Suprapubic skin (tissue), 4 donors: ENCODE results near the gene HPCAL1. TPM values are rescaled to one million over a fixed set of nuclear protein-coding genes. Genes with fewer than 3 reads are reported as not detected.

Experiments
- DNase-seq, 2 donors: peaks; one replicate each; pipeline ENCODE4 v3.0.0-alpha.2; 2019; ENCODE audit warnings: low spot score in 2 of 2
- H3K27ac ChIP-seq: fragments of 200-600 bp; sonication (generic); one replicate; pipeline ENCODE4 v1.5.1; 2019
- H3K27me3 ChIP-seq: fragments of 200-600 bp; sonication (generic); one replicate; pipeline ENCODE4 v1.5.1; 2019
- H3K36me3 ChIP-seq: fragments of 200-600 bp; sonication (generic); one replicate; pipeline ENCODE4 v1.5.1; 2019
- H3K4me1 ChIP-seq: fragments of 200-600 bp; sonication (generic); one replicate; pipeline ENCODE4 v1.5.1; 2019
- H3K4me3 ChIP-seq: fragments of 200-600 bp; sonication (generic); one replicate; pipeline ENCODE4 v1.5.1; 2019; ENCODE audit warnings: mild to moderate bottlenecking
- H3K9me3 ChIP-seq: fragments of 200-600 bp; sonication (generic); one replicate; pipeline ENCODE4 v1.5.1; 2019
- EP300 ChIP-seq: sonication (generic); formaldehyde crosslinking; IDR thresholded peaks from one replicate; pipeline ENCODE4 v1.6.1; 2017; ENCODE audit warnings: antibody characterized with exemption
- POLR2A ChIP-seq, 2 donors: fragments of 450-650 bp; IDR thresholded peaks; one replicate each; pipeline ENCODE4 v1.6.1; 2017; ENCODE audit warnings: antibody characterized with exemption in 2 of 2, mild to moderate bottlenecking in 2 of 2, moderate library complexity in 2 of 2
- POLR2AphosphoS5 ChIP-seq, 3 donors: sonication (generic); formaldehyde crosslinking; IDR thresholded peaks; one replicate each; pipeline ENCODE4 v1.6.1; 2017; ENCODE audit warnings: antibody characterized with exemption in 3 of 3
- WGBS: methylation state at CpG from one replicate; pipeline ENCODE4 v1.1.5; 2018; 5-methylcytosine and 5-hydroxymethylcytosine counted together
- total RNA-seq, 4 donors: library from RNA; depleted of rRNA; stranded (reverse); fragments of >200 nt; gene quantifications; one replicate each; pipeline ENCODE4 v1.1.0, GENCODE V29; 2016
- TF ChIP-seq, protein P1 (sequence below), 2 donors: fragments of 200-600 bp in 1 of 2; fragments of 450-650 bp in 1 of 2; sonication (generic) in 1 of 2; IDR thresholded peaks; one replicate each; pipeline ENCODE4 v1.5.1; 2016 to 2019; ENCODE audit warnings: antibody characterized with exemption in 2 of 2, mild to moderate bottlenecking in 1 of 2, moderate library complexity in 1 of 2

Gene HPCAL1
- total RNA-seq, 4 donors from 2014 or later, result 27.7 to 40.7 (median 35.3) TPM

DNA sequence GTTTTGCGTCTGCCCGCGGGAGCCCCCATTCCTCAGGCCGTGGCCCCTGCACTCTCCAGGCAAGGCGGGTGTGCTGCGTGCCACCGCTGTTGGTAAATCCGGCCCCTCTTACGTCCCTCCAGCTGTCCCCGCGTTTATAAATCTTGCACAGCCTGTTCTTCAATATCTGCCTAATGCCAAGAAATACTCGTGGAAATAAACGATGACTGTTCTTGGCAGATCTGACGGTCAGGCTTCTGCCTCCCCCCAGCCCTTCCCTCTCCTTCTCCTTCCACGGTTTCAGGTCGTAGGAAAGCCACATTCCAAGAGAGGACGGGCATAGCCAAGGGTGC lies 124.9 kb downstream of the HPCAL1 start:
- H3K27me3 ChIP-seq, result peaks cover 5% of the 10 kb centered on the region
- H3K4me1 ChIP-seq, result peaks cover 11% of the 10 kb centered on the region
- TF ChIP-seq, protein P1, sequence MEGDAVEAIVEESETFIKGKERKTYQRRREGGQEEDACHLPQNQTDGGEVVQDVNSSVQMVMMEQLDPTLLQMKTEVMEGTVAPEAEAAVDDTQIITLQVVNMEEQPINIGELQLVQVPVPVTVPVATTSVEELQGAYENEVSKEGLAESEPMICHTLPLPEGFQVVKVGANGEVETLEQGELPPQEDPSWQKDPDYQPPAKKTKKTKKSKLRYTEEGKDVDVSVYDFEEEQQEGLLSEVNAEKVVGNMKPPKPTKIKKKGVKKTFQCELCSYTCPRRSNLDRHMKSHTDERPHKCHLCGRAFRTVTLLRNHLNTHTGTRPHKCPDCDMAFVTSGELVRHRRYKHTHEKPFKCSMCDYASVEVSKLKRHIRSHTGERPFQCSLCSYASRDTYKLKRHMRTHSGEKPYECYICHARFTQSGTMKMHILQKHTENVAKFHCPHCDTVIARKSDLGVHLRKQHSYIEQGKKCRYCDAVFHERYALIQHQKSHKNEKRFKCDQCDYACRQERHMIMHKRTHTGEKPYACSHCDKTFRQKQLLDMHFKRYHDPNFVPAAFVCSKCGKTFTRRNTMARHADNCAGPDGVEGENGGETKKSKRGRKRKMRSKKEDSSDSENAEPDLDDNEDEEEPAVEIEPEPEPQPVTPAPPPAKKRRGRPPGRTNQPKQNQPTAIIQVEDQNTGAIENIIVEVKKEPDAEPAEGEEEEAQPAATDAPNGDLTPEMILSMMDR (IDR thresholded peaks at IDR 0.05), result no peak
- no peak for TF ChIP-seq POLR2AphosphoS5 (IDR thresholded peaks at IDR 0.05)
- no peak for TF ChIP-seq EP300
- no peak for TF ChIP-seq POLR2A (IDR thresholded peaks at IDR 0.05)
- WGBS, result 64% methylated on average over 17 of the region's 17 CpGs
- peaks cover 28% of the 10 kb centered on the region for H3K36me3 ChIP-seq
- no peak for DNase-seq
- H3K4me3 ChIP-seq, result no peak overlapping the region
- no peak overlapping the region for H3K27ac ChIP-seq
- no peaks in the 10 kb centered on the region for H3K9me3 ChIP-seq

DNA sequence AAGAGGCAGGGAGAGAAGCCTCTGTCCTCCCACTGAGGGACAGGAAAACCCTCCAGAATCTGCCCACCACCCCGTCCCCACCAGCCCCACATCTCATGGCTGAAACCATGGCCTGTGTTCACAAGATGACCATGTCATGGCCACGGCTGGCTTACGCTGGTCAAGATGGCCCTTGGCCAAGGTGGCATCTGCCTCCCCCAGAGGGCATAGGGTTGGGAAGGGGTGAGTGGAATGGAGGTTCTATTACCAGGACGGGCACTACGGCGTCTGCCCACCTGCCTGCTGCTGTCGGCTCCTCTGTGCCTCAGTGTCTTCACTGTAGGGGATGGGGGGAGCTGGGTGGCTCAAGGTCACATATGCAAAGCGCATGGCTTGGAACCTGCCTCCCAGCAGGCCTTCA lies 125.7 kb downstream of the HPCAL1 start:
- DNase-seq, result no peak
- peaks cover 15% of the 10 kb centered on the region for H3K4me1 ChIP-seq
- no peaks in the 10 kb centered on the region for H3K9me3 ChIP-seq
- H3K27me3 ChIP-seq, result peaks cover 5% of the 10 kb centered on the region
- WGBS, result 95% methylated on average over 8 of the region's 8 CpGs
- TF ChIP-seq EP300, result no peak
- no peak for TF ChIP-seq POLR2AphosphoS5 (IDR thresholded peaks at IDR 0.05)
- TF ChIP-seq, protein P1 (IDR thresholded peaks at IDR 0.05), result no peak
- no peak for TF ChIP-seq POLR2A (IDR thresholded peaks at IDR 0.05)
- peaks cover 25% of the 10 kb centered on the region for H3K36me3 ChIP-seq
- no peak overlapping the region for H3K27ac ChIP-seq
- no peak overlapping the region for H3K4me3 ChIP-seq

DNA sequence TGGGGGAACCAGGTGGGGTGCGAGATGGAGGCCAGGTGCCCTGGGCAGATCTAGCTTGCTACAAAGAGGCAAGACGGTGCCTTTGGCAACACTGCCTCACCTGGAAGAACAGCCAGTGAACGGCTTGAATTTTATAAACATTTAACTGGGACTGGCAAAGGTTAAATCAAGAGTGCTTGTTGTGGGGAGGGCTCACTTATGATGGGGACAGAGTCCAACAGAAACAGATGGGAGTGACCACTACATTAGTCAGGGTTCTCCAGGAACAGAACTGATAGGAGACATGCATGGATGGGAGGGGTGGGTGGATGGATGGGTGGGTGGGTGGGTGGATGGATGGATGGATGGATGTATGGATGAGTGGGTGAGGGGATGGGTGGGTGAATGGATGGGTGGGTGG lies 126.2 kb downstream of the HPCAL1 start:
- Histone ChIP-seq H3K27me3 (peaks cover 5% of the 10 kb centered on the region), H3K27ac (no peak overlapping the region), H3K4me3 (no peak overlapping the region), H3K36me3 (peaks cover 23% of the 10 kb centered on the region), H3K4me1 (peaks cover 15% of the 10 kb centered on the region), H3K9me3 (no peaks in the 10 kb centered on the region)
- 92% methylated on average over 3 of the region's 3 CpGs for WGBS
- no peak for TF ChIP-seq EP300
- TF ChIP-seq POLR2A (IDR thresholded peaks at IDR 0.05), result no peak
- TF ChIP-seq, protein P1 (IDR thresholded peaks at IDR 0.05), result no peak
- TF ChIP-seq POLR2AphosphoS5 (IDR thresholded peaks at IDR 0.05), result no peak
- no peak for DNase-seq

DNA sequence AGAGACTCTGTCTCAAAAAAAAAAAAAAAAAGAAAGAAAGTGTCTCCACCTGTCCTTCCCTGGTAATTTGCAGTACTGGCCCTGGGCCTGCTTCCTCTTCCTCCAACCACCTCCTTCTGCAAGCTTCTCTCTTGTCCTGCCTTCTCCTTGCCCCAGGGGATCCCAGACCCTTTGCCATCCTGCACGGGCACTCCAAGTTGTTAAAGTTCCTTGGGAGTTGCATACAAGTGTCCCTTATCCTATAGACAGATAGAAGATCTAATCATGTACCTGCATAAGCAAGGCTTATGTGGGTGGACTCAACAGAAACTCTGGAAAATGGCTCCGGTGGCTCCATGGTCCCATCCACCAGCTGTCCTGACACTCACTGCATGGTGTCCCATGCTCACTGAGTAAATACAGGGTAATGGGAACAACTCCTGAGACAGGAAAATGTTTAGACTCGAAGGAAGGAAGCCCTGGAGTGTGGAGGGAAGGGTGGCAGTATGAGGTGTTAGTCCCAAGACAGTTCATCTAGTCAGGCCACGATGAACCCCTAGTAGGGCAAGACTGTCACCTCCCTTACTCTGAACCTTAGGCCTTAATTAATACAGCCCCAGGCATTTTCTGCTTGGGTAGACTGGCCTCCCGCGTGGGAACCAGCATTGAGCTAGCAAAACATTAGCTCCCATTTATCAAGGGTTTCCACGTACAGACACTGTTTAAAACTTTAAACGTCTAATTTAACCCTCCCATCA lies 128.3 kb downstream of the HPCAL1 start:
- Histone ChIP-seq H3K4me3 (no peak overlapping the region), H3K4me1 (peaks cover 21% of the 10 kb centered on the region), H3K27ac (no peak overlapping the region), H3K9me3 (no peaks in the 10 kb centered on the region), H3K36me3 (peaks cover 12% of the 10 kb centered on the region), H3K27me3 (peaks cover 5% of the 10 kb centered on the region)
- WGBS, result 83% methylated on average over 8 of the region's 8 CpGs
- TF ChIP-seq, protein P1 (IDR thresholded peaks at IDR 0.05), result no peak
- TF ChIP-seq EP300, result no peak
- no peak for DNase-seq

DNA sequence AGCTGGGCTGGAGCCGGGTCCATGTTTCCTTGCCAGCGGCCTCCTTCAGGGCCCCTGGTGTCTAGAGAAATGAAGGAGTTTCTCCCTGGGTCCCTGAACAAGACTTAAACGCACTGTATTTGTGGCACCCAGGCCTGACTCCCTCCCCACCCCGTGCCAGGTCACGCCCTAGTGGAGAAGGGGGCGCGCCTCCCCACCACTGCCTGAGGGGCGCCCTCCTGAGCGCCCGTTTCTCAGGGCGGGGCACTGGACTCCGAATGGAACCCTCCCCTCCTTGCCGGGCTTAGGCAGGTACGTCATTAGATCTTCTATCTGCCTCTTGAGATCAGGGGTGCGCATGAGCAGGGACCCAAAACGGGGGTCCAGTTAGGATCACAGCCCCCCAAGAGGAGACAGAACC lies 129.1 kb downstream of the HPCAL1 start:
- Histone ChIP-seq H3K4me1 (peaks cover 21% of the 10 kb centered on the region), H3K4me3 (peak overlapping the region; percentile 45), H3K27ac (no peak overlapping the region), H3K36me3 (peaks cover 4% of the 10 kb centered on the region), H3K9me3 (no peaks in the 10 kb centered on the region), H3K27me3 (peaks cover 5% of the 10 kb centered on the region)
- 43% methylated on average over 10 of the region's 16 CpGs for WGBS
- TF ChIP-seq POLR2A (IDR thresholded peaks at IDR 0.05) (no peak), EP300 (no peak), POLR2AphosphoS5 (IDR thresholded peaks at IDR 0.05) (no peak)
- TF ChIP-seq, protein P1 (IDR thresholded peaks at IDR 0.05), result no peak
- no peak for DNase-seq
